H1 (cell line): ENCODE results near the gene SLC12A2. TPM values are rescaled to one million over a fixed set of nuclear protein-coding genes. Genes with fewer than 3 reads are reported as not detected.

Source experiments
- CTCF ChIA-PET: fragments of 300-600 bp; sonication (Branson Sonifier 250); formaldehyde crosslinking; loops from one replicate; lab custom pipeline; 2021; ENCODE audit not compliant: partially characterized antibody; lab: Charles Lee
- POLR2A ChIA-PET: fragments of 300-600 bp; sonication (Branson Sonifier 250); formaldehyde crosslinking; loops from one replicate; lab custom pipeline; 2021; ENCODE audit warnings: inconsistent platforms; ENCODE audit not compliant: partially characterized antibody; lab: Charles Lee
- DNase-seq, 2 experiments: peaks; one replicate each; pipeline versions ENCODE4 v3.0.0 to v3.0.0-alpha.2; 2010 to 2022; ENCODE audit warnings: low spot score in 2 of 2, low read depth in 1 of 2, mixed read lengths in 1 of 2
- FAIRE-seq: peaks from 2 replicates; lab custom pipeline; 2011; peaks lifted over from hg19 to GRCh38; lab: Jason Lieb, UNC
- H2AFZ ChIP-seq: 2 replicates; pipeline ENCODE4 v1.8.1; 2012; ENCODE audit warnings: low read length, inconsistent platforms
- H2AK5ac ChIP-seq: 2 replicates; pipeline ENCODE4 v1.6.1; 2013; ENCODE audit warnings: low read depth, low read length
- H2BK120ac ChIP-seq: replicated peaks from 2 replicates; pipeline ENCODE3; 2013; ENCODE audit warnings: low read depth, low read length, inconsistent platforms
- H2BK12ac ChIP-seq: 2 replicates; pipeline ENCODE4 v1.6.1; 2013; ENCODE audit warnings: low read depth, low read length
- H2BK15ac ChIP-seq: 2 replicates; pipeline ENCODE4 v1.6.1; 2013; ENCODE audit warnings: low read length
- H2BK20ac ChIP-seq: 2 replicates; pipeline ENCODE4 v1.6.1; 2013; ENCODE audit warnings: low read length
- H2BK5ac ChIP-seq: 2 replicates; pipeline ENCODE4 v1.6.1; 2013; ENCODE audit warnings: low read depth, low read length
- H3K14ac ChIP-seq: 2 replicates; pipeline ENCODE4 v1.6.1; 2013; ENCODE audit warnings: inconsistent platforms; ENCODE audit not compliant: insufficient read length
- H3K18ac ChIP-seq: 2 replicates; pipeline ENCODE4 v1.6.1; 2013; ENCODE audit warnings: low read length; ENCODE audit errors: extremely low read depth
- H3K23ac ChIP-seq: 2 replicates; pipeline ENCODE4 v1.6.1; 2013; ENCODE audit warnings: inconsistent platforms; ENCODE audit not compliant: insufficient read length
- H3K23me2 ChIP-seq: 2 replicates; pipeline ENCODE4 v1.6.1; 2013; ENCODE audit warnings: low read depth, low read length
- H3K27ac ChIP-seq: 2 replicates; pipeline ENCODE4 v1.6.1; 2011; ENCODE audit warnings: low read depth, low read length, inconsistent platforms
- H3K27me3 ChIP-seq, 4 experiments: replicated peaks in 1 of 4; 1 replicate in 1 of 4; 2 replicates in 3 of 4; pipeline versions ENCODE4 v1.6.1 to v1.8.1; 2011 to 2013; ENCODE audit warnings: low read length in 3 of 4, mild to moderate bottlenecking in 3 of 4, inconsistent platforms in 2 of 4, mixed read lengths in 2 of 4, moderate library complexity in 1 of 4; ENCODE audit not compliant: control insufficient read depth in 3 of 4, insufficient read depth in 3 of 4; ENCODE audit errors: extremely low read depth in 1 of 4
- H3K36me3 ChIP-seq, 4 experiments: 2 replicates each; pipeline versions ENCODE4 v1.6.1 to v1.8.1; 2011 to 2013; ENCODE audit warnings: mild to moderate bottlenecking in 4 of 4, low read length in 3 of 4, moderate library complexity in 2 of 4, control low read depth in 1 of 4, inconsistent platforms in 1 of 4; ENCODE audit not compliant: insufficient read depth in 4 of 4, control insufficient read depth in 2 of 4
- H3K4ac ChIP-seq: replicated peaks from 2 replicates; pipeline ENCODE3; 2013; ENCODE audit warnings: low read length, low read depth, mixed read lengths, inconsistent platforms; ENCODE audit not compliant: insufficient read length
- H3K4me1 ChIP-seq, 4 experiments: replicated peaks in 1 of 4; 1 replicate in 1 of 4; 2 replicates in 3 of 4; pipeline versions ENCODE4 v1.6.1 to v1.8.1; 2011 to 2013; ENCODE audit warnings: low read length in 3 of 4, inconsistent platforms in 2 of 4, mixed read lengths in 1 of 4; ENCODE audit not compliant: insufficient read depth in 4 of 4, control insufficient read depth in 3 of 4
- H3K4me2 ChIP-seq, 2 experiments: 2 replicates each; pipeline versions ENCODE4 v1.6.1 to v1.8.1; 2011 to 2013; ENCODE audit warnings: low read depth in 2 of 2, low read length in 2 of 2, control low read depth in 1 of 2, inconsistent platforms in 1 of 2, mild to moderate bottlenecking in 1 of 2; ENCODE audit not compliant: insufficient read depth in 1 of 2
- H3K4me3 ChIP-seq, 4 experiments: fragments of 200-600, 300-600 bp in 1 of 4; sonication (generic), shearing (Covaris generic), sonication (Bioruptor Twin) in 1 of 4; 2 replicates each; pipeline versions ENCODE4 v1.5.1 to v1.8.1; 2011 to 2016; ENCODE audit warnings: low read length in 4 of 4, low read depth in 3 of 4, control low read depth in 2 of 4, inconsistent platforms in 2 of 4, mild to moderate bottlenecking in 2 of 4, mixed read lengths in 1 of 4, moderate library complexity in 1 of 4; ENCODE audit not compliant: insufficient read depth in 2 of 4; ENCODE audit errors: extremely low read depth in 1 of 4
- H3K56ac ChIP-seq: replicated peaks from 2 replicates; pipeline ENCODE3; 2013; ENCODE audit warnings: low read depth, mild to moderate bottlenecking, mixed read lengths, low read length, inconsistent platforms; ENCODE audit not compliant: insufficient read length
- H3K79me1 ChIP-seq: 2 replicates; pipeline ENCODE4 v1.6.1; 2013; ENCODE audit warnings: low read depth, low read length, control low read depth
- H3K79me2 ChIP-seq, 2 experiments: 2 replicates each; pipeline versions ENCODE4 v1.6.1 to v1.8.1; 2012 to 2013; ENCODE audit warnings: low read length in 2 of 2, mild to moderate bottlenecking in 2 of 2, inconsistent platforms in 1 of 2; ENCODE audit not compliant: insufficient read depth in 2 of 2, control insufficient read depth in 1 of 2
- H3K9ac ChIP-seq, 4 experiments: replicated peaks in 1 of 4; 1 replicate in 1 of 4; 2 replicates in 3 of 4; pipeline versions ENCODE4 v1.6.1 to v1.8.1; 2011 to 2013; ENCODE audit warnings: low read depth in 3 of 4, low read length in 3 of 4, control low read depth in 2 of 4, mild to moderate bottlenecking in 2 of 4, moderate library complexity in 2 of 4, inconsistent platforms in 1 of 4; ENCODE audit errors: extremely low read depth in 1 of 4
- H3K9me3 ChIP-seq, 2 experiments: 2 replicates each; pipeline versions ENCODE4 v1.6.1 to v1.8.1; 2012 to 2013; ENCODE audit warnings: mild to moderate bottlenecking in 2 of 2, moderate library complexity in 2 of 2, control low read depth in 1 of 2, inconsistent platforms in 1 of 2, low read depth in 1 of 2, low read length in 1 of 2, mixed read lengths in 1 of 2; ENCODE audit not compliant: insufficient read depth in 2 of 2
- H4K20me1 ChIP-seq, 2 experiments: replicated peaks in 1 of 2; 2 replicates each; pipeline versions ENCODE3 to v1.8.1; 2011 to 2013; ENCODE audit warnings: inconsistent platforms in 2 of 2, low read length in 2 of 2, mild to moderate bottlenecking in 1 of 2; ENCODE audit not compliant: insufficient read depth in 2 of 2, control insufficient read depth in 1 of 2
- H4K5ac ChIP-seq: 2 replicates; pipeline ENCODE4 v1.6.1; 2013; ENCODE audit warnings: low read length, low read depth, mixed read lengths, inconsistent platforms; ENCODE audit not compliant: insufficient read length
- H4K8ac ChIP-seq: 2 replicates; pipeline ENCODE4 v1.8.0; 2013; ENCODE audit warnings: mild to moderate bottlenecking, moderate library complexity, low read length, inconsistent platforms; ENCODE audit not compliant: insufficient read depth; ENCODE audit errors: extremely low read depth
- H4K91ac ChIP-seq: replicated peaks from 2 replicates; pipeline ENCODE3; 2013; ENCODE audit warnings: low read length, mixed read lengths, inconsistent platforms; ENCODE audit not compliant: insufficient read length
- BRCA1 ChIP-seq: IDR thresholded peaks from 2 replicates; pipeline ENCODE4 v1.6.1; 2012; ENCODE audit warnings: low read depth, low read length, improper control_type of control experiment
- EP300 ChIP-seq, 2 experiments: IDR thresholded peaks; 1 replicate in 1 of 2; 2 replicates in 1 of 2; pipeline ENCODE4 v1.6.1; 2011 to 2012; ENCODE audit warnings: low read depth in 2 of 2, low read length in 2 of 2, mild to moderate bottlenecking in 2 of 2, borderline replicate concordance in 1 of 2, inconsistent platforms in 1 of 2, moderate library complexity in 1 of 2
- JUN ChIP-seq: IDR thresholded peaks from 2 replicates; pipeline ENCODE4 v1.6.1; 2011; ENCODE audit warnings: low read depth, mild to moderate bottlenecking, improper control_type of control experiment, low read length
- JUND ChIP-seq: IDR thresholded peaks from 2 replicates; pipeline ENCODE4 v1.6.1; 2011; ENCODE audit warnings: mild to moderate bottlenecking, improper control_type of control experiment, low read length
- RBBP5 ChIP-seq: IDR thresholded peaks from 2 replicates; pipeline ENCODE4 v1.7.1; 2012; ENCODE audit warnings: low read depth, mild to moderate bottlenecking, inconsistent platforms, low read length, moderate library complexity, borderline replicate concordance
- WGBS, 2 experiments: shearing (Covaris generic) in 1 of 2; methylation state at CpG; one replicate each; pipeline versions ENCODE4 v1.1.6 to v1.1.7; 2013 to 2015; ENCODE audit warnings: low lambda C conversion rate in 2 of 2, mixed read lengths in 2 of 2, inconsistent platforms in 1 of 2, low coverage in 1 of 2, missing lambda C conversion rate in 1 of 2; ENCODE audit not compliant: insufficient replicate concordance in 2 of 2, insufficient coverage in 1 of 2, insufficient read length in 1 of 2; ENCODE audit errors: extremely low coverage in 1 of 2, missing lambda C conversion rate in 1 of 2; 5-methylcytosine and 5-hydroxymethylcytosine counted together
- polyA plus RNA-seq, 7 experiments: library from polyadenylated mRNA; depleted of rRNA in 3 of 7; stranded (reverse) in 5 of 7; unstranded in 2 of 7; fragments of >200 nt in 5 of 7; fragments of 200-250 nt in 2 of 7; gene quantifications; 1 replicate in 5 of 7; 2 replicates in 1 of 7; 4 replicates in 1 of 7; pipeline versions ENCODE4 v1.2.1 to v1.2.3, GENCODE V29; 2011 to 2013; ENCODE audit warnings: missing spikeins in 2 of 7, mixed read lengths in 2 of 7
- total RNA-seq: library from RNA; stranded (reverse); fragmentation: NEBNext Ultra II Directional; extraction: Animal tissue kit (Norgen Biotek cat#: 25700); gene quantifications from 2 replicates; pipeline ENCODE4 v1.2.1, GENCODE V29; 2021

Gene SLC12A2
- total and polyA plus RNA-seq, 2 of the 8 experiments (the other 6 are each of a cell fraction or from before 2014, with no cell fraction given) = 2.6 to 16.2 TPM

GRCh38 chr5:128154943-128155342 lies 71.4 kb downstream of the SLC12A2 start:
- no peak for FAIRE-seq
- WGBS, 2 experiments = 76% methylated on average over 3 of the region's 3 CpGs; no CpG with 5 or more reads in 1 of the 2 experiments

More at GRCh38 chr5:128154943-128155342, 71.4 kb downstream of the SLC12A2 start:
- Histone ChIP-seq H3K27ac (no peak overlapping the region), H3K23me2 (no peaks in the 10 kb centered on the region), H2BK20ac (no peak overlapping the region), H3K79me2 (no peaks in the 10 kb centered on the region), H4K20me1 (no peaks in the 10 kb centered on the region), H4K91ac (no peak overlapping the region), H4K8ac (no peak overlapping the region), H2BK12ac (no peak overlapping the region), H2BK5ac (no peak overlapping the region), H3K27me3 (no peaks in the 10 kb centered on the region), H3K9me3 (no peaks in the 10 kb centered on the region), H3K14ac (no peak overlapping the region), H3K4me3 (no peak overlapping the region), H3K9ac (no peak overlapping the region), H3K36me3 (peaks cover 0 to 6% (median 0%) of the 10 kb centered on the region in 4 experiments; a peak in 2 of 8 replicates), H2BK120ac (no peak overlapping the region), H3K4me2 (no peak overlapping the region), H3K4me1 (no peaks in the 10 kb centered on the region), H3K56ac (no peak overlapping the region), H3K23ac (no peak overlapping the region), H3K18ac (no peak overlapping the region), H3K79me1 (no peaks in the 10 kb centered on the region), H4K5ac (no peak overlapping the region), H2BK15ac (no peak overlapping the region), H3K4ac (no peak overlapping the region), H2AFZ (no peak overlapping the region), H2AK5ac (no peak overlapping the region)
- POLR2A ChIA-PET = no interaction called here
- DNase-seq = no peak
- TF ChIP-seq RBBP5 (no peak), EP300 (IDR thresholded peaks at IDR 0.05; ENCODE audit: borderline replicate concordance in 1 of 2, low read depth in 2 of 2, low read length in 2 of 2) (no peak), BRCA1 (no peak), JUND (no peak), JUN (no peak)
- CTCF ChIA-PET = interaction anchor here (0.9 to 1.2 kb wide), 3 partner anchors 13 to 247 kb away, joined by 3 to 5 read pairs (median 3); no protein-coding TSS in a partner anchor
